C4-2B (cell line): ENCODE measurements around the gene BCL2L15.

Experiments
- H3K27ac ChIP-seq: fragments of 450-650 bp; 2 replicates; pipeline ENCODE4 v1.5.1; 2017
- ZFX ChIP-seq: fragments of 450-650 bp; IDR thresholded peaks from 2 replicates; pipeline ENCODE4 v1.6.1; 2017
- TF ChIP-seq, protein P1 (sequence below): fragments of 450-650 bp; conservative IDR thresholded peaks from 2 replicates; pipeline ENCODE4 v1.5.1; 2017; ENCODE audit warnings: mild to moderate bottlenecking

The BCL2L15 gene

DNA sequence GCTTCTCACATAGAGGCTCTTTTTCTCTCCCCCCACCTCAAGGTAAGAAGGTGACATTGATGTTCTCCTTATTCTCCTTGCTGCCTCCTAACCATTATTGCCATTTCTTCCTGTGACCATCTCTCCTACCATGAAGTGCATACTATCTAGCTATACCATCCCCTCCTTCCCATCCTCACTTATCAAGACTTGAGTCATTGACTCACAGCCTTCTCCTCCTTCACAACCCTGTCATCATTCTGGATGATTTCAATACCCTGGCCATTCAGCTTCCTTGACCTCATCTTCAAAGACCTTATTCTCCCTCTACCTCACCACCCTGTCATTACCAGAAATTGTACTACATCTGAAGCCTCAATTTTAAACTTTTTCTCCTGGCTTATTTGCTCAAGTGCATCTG is 30.9 kb upstream of the BCL2L15 start:
- TF ChIP-seq, protein P1, sequence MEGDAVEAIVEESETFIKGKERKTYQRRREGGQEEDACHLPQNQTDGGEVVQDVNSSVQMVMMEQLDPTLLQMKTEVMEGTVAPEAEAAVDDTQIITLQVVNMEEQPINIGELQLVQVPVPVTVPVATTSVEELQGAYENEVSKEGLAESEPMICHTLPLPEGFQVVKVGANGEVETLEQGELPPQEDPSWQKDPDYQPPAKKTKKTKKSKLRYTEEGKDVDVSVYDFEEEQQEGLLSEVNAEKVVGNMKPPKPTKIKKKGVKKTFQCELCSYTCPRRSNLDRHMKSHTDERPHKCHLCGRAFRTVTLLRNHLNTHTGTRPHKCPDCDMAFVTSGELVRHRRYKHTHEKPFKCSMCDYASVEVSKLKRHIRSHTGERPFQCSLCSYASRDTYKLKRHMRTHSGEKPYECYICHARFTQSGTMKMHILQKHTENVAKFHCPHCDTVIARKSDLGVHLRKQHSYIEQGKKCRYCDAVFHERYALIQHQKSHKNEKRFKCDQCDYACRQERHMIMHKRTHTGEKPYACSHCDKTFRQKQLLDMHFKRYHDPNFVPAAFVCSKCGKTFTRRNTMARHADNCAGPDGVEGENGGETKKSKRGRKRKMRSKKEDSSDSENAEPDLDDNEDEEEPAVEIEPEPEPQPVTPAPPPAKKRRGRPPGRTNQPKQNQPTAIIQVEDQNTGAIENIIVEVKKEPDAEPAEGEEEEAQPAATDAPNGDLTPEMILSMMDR = no peak
- TF ChIP-seq ZFX = no peak
- no peak overlapping the region for H3K27ac ChIP-seq

DNA sequence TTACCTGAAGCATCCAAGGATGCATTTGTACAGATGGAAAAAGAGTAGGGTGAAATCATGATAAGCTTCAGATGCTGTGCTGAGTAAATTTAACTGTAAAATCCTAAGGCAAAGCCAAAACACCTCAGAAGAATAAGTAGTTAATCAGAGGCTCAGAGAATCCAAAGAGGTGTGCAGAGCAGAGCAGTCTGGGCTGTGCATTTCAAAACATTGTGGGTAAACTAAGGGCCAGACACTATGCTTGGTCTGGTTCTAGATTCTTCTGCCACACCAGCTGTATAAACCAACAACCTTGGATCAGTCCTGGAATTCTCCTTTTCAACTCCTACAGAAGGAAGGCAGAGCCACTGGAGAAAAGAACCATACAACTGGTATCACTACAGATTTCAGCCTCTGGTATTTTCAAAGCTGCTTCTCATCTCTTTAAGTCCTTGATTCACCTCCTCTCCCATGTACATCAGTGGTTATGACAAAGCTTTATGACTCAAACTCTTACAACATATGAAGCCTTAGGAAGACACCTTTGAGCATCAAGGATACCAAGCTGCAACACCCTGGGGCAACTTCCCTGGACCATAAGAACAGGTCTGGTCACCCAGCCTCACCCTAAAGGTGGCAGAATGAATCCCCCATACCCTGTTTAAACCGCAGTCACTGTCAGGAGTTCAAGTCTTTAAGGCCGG is 30.2 kb upstream of the BCL2L15 start:
- no peak overlapping the region for H3K27ac ChIP-seq
- TF ChIP-seq, protein P1 = no peak
- TF ChIP-seq ZFX = no peak

DNA sequence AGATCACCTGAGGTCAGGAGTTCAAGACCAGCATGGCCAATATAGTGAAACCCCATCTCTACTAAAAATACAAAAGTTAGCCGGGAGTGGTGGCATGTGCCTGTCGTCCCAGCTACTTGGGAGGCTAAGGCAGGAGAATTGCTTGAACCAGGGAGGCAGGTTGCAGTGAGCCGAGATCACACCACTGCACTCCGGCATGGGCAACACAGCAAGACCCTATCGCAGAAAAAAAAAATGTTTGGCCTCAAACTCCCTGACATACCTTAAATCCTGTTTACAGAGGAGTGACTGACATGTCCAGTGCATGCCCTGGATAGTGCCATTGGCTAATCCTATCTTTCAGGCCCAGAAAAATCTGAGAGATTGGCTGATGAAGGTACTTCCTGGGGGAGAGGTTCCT is 29.6 kb upstream of the BCL2L15 start:
- H3K27ac ChIP-seq = no peak overlapping the region
- TF ChIP-seq, protein P1 = no peak
- TF ChIP-seq ZFX = no peak

- no peak overlapping the region for H3K27ac ChIP-seq
- TF ChIP-seq, protein P1 = no peak
- no peak for TF ChIP-seq ZFX
These were observed 26.7 kb upstream of the BCL2L15 start for GRCh38 chr1:113913887-113914664.

- H3K27ac ChIP-seq = no peak overlapping the region; the same call in 1 of the 2 replicates
- no peak for TF ChIP-seq ZFX
- TF ChIP-seq, protein P1 = no peak
These were observed 25.9 kb upstream of the BCL2L15 start for GRCh38 chr1:113913312-113913668.

- no peak overlapping the region; the same call in 1 of the 2 replicates for H3K27ac ChIP-seq
These were observed 25.4 kb upstream of the BCL2L15 start for GRCh38 chr1:113912594-113913311.

DNA sequence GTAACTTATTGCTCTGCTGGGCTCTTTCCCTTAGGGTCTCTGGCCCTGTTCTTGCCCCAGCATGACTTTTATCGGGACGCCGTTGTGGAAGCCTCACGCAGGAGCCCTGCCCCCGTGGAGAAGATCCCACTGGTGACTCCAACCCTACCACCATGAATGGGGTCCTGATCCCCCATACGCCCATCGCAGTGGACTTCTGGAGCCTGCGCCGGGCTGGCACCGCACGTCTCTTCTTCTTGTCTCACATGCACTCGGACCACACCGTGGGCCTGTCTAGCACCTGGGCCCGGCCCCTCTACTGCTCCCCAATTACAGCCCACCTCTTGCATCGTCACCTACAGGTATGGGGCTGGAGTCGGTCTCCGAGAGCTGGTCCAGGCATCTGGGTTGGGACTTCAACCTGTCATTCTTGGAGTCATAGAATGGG is 18.1 kb upstream of the BCL2L15 start:
- TF ChIP-seq ZFX = peak; percentile 60
- TF ChIP-seq, protein P1 = no peak; the same call in none of the 2 replicates
- H3K27ac ChIP-seq = peak overlapping the region; percentile 82

More at GRCh38 chr1:113912594-113913311, 25.4 kb upstream of the BCL2L15 start:
- no peak for TF ChIP-seq ZFX
